HepG2 (cell line): ENCODE measurements around the gene UBAC2. TPM values are rescaled to one million over a fixed set of nuclear protein-coding genes. Genes with fewer than 3 reads are reported as not detected.

Source experiments
- ATAC-seq: fragments of 200-7000 bp; cut with Tn5 transposase; 3 replicates; pipeline ENCODE4 v1.9.1; 2020; ENCODE audit warnings: mild to moderate bottlenecking, moderate library complexity
- BruUV-seq: library from RNA; stranded (reverse); fragments of 400-500 nt; replicated peaks from 2 replicates; lab custom pipeline; 2021; lab: Mats Ljungman, UMichigan
- CTCF ChIA-PET: fragments of 300-600 bp; formaldehyde crosslinking; extraction: SDS; loops from one replicate; lab custom pipeline; 2021; ENCODE audit warnings: low total read pairs, inconsistent platforms, low intra/inter-chr PET ratio; lab: Yijun Ruan, JAX
- POLR2A ChIA-PET: fragments of 350-600 bp; sonication (Branson Sonifier 250); formaldehyde crosslinking; loops from one replicate; lab custom pipeline; 2020; ENCODE audit warnings: antibody characterized with exemption, inconsistent platforms; lab: Yijun Ruan, JAX
- DNase-seq: peaks from one replicate; pipeline ENCODE4 v3.0.0-alpha.2; 2015; ENCODE audit warnings: low spot score
- FAIRE-seq: peaks from 3 replicates; lab custom pipeline; 2011; peaks lifted over from hg19 to GRCh38; lab: Jason Lieb, UNC
- H2AFZ ChIP-seq: one replicate; pipeline ENCODE4 v1.6.1; 2011; ENCODE audit warnings: low read length, inconsistent platforms
- H3K27ac ChIP-seq: fragments of 300-600 bp; 3 replicates; pipeline ENCODE4 v1.8.0; 2011; ENCODE audit warnings: mixed run types, mild to moderate bottlenecking, mixed read lengths, low read length, inconsistent platforms; ENCODE audit not compliant: insufficient read depth; ENCODE audit errors: extremely low read length
- H3K27me3 ChIP-seq, 2 experiments: fragments of 200-600 bp in 1 of 2; 2 replicates in 1 of 2; 3 replicates in 1 of 2; pipeline versions ENCODE4 v1.6.0 to v1.8.0; 2011; ENCODE audit warnings: low read length in 2 of 2, mild to moderate bottlenecking in 2 of 2, moderate library complexity in 2 of 2, inconsistent platforms in 1 of 2; ENCODE audit not compliant: insufficient read depth in 2 of 2, control insufficient read depth in 1 of 2
- H3K36me3 ChIP-seq, 2 experiments: fragments of 200-600 bp in 1 of 2; replicated peaks in 1 of 2; 2 replicates in 1 of 2; 3 replicates in 1 of 2; pipeline versions ENCODE4 v1.5.1 to v1.8.0; 2011; ENCODE audit warnings: low read length in 2 of 2, inconsistent platforms in 1 of 2; ENCODE audit not compliant: insufficient read depth in 2 of 2, control insufficient read depth in 1 of 2
- H3K4me1 ChIP-seq: 2 replicates; pipeline ENCODE4 v1.5.1; 2012; ENCODE audit warnings: low read length, inconsistent platforms; ENCODE audit not compliant: insufficient read depth
- H3K4me2 ChIP-seq: 2 replicates; pipeline ENCODE4 v1.6.0; 2011; ENCODE audit warnings: low read depth, low read length, inconsistent platforms
- H3K4me3 ChIP-seq, 3 experiments: fragments of 200-600 bp in 1 of 3; sonication (generic), shearing (Covaris generic) in 1 of 3; replicated peaks in 1 of 3; 2 replicates each; pipeline ENCODE4 v1.5.1; 2011 to 2016; ENCODE audit warnings: low read length in 3 of 3, inconsistent platforms in 2 of 3, low read depth in 2 of 3, mild to moderate bottlenecking in 2 of 3, control low read depth in 1 of 3, mixed read lengths in 1 of 3; ENCODE audit not compliant: insufficient read depth in 1 of 3
- H3K79me2 ChIP-seq: one replicate; pipeline ENCODE4 v1.6.1; 2011; ENCODE audit warnings: low read length, inconsistent platforms; ENCODE audit not compliant: insufficient read depth
- H3K9ac ChIP-seq: 2 replicates; pipeline ENCODE4 v1.6.0; 2011; ENCODE audit warnings: mild to moderate bottlenecking, low read depth, low read length, inconsistent platforms; ENCODE audit not compliant: insufficient read depth
- H3K9me3 ChIP-seq: 2 replicates; pipeline ENCODE4 v1.5.1; 2012; ENCODE audit warnings: mild to moderate bottlenecking, low read length
- H4K20me1 ChIP-seq: 2 replicates; pipeline ENCODE4 v1.6.0; 2011; ENCODE audit warnings: inconsistent platforms, mild to moderate bottlenecking, low read length, moderate library complexity; ENCODE audit not compliant: insufficient read depth
- ARID2 ChIP-seq: sonication (generic); formaldehyde crosslinking; IDR thresholded peaks from 2 replicates; pipeline ENCODE4 v1.8.1; 2022; ENCODE audit warnings: mild to moderate bottlenecking, missing genetic modification reagents, borderline replicate concordance
- ARNT ChIP-seq: fragments of 450-650 bp; IDR thresholded peaks from 2 replicates; pipeline ENCODE4 v1.6.1; 2017
- CREB1 ChIP-seq, 2 experiments: fragments of 450-650 bp in 1 of 2; IDR thresholded peaks; 2 replicates each; pipeline ENCODE4 v1.6.1; 2016 to 2017; ENCODE audit warnings: control low read depth in 1 of 2, mild to moderate bottlenecking in 1 of 2, missing compliant biosample characterization in 1 of 2, missing genetic modification characterization in 1 of 2
- CREM ChIP-seq, 2 experiments: sonication (generic) in 1 of 2; formaldehyde crosslinking in 1 of 2; IDR thresholded peaks; 2 replicates each; pipeline versions ENCODE4 v1.4.0 to v1.6.1; 2016 to 2020; ENCODE audit warnings: antibody characterized with exemption in 1 of 2, mild to moderate bottlenecking in 1 of 2, missing genetic modification reagents in 1 of 2
- ERF ChIP-seq: IDR thresholded peaks from 2 replicates; pipeline ENCODE4 v1.6.1; 2018; ENCODE audit warnings: missing biosample characterization, missing genetic modification reagents
- IRX3 ChIP-seq: sonication (generic); formaldehyde crosslinking; IDR thresholded peaks from 2 replicates; pipeline ENCODE4 v1.8.1; 2023; ENCODE audit warnings: mild to moderate bottlenecking, low read depth, missing genetic modification reagents, borderline replicate concordance
- TBL1XR1 ChIP-seq: fragments of 150-350 bp; IDR thresholded peaks from 2 replicates; pipeline ENCODE4 v1.6.1; 2014; ENCODE audit warnings: borderline replicate concordance, low read length; ENCODE audit not compliant: partially characterized antibody
- THAP11 ChIP-seq: IDR thresholded peaks from 2 replicates; pipeline ENCODE4 v1.6.1; 2016; ENCODE audit warnings: missing biosample characterization, missing genetic modification reagents
- ZNF235 ChIP-seq: sonication (generic); formaldehyde crosslinking; IDR thresholded peaks from 2 replicates; pipeline ENCODE4 v1.8.1; 2023; ENCODE audit warnings: mild to moderate bottlenecking, missing genetic modification reagents, borderline replicate concordance
- ZNF383 ChIP-seq: sonication (generic); formaldehyde crosslinking; IDR thresholded peaks from 2 replicates; pipeline ENCODE4 v1.4.0; 2020; ENCODE audit warnings: missing genetic modification reagents, mild to moderate bottlenecking, borderline replicate concordance
- ZNF557 ChIP-seq: sonication (generic); formaldehyde crosslinking; IDR thresholded peaks from 2 replicates; pipeline ENCODE4 v1.4.0; 2020; ENCODE audit warnings: missing genetic modification reagents
- ZNF652 ChIP-seq: IDR thresholded peaks from 2 replicates; pipeline ENCODE4 v1.6.1; 2016; ENCODE audit warnings: low read depth, borderline replicate concordance
- WGBS: methylation state at CpG from one replicate; pipeline ENCODE4 v1.1.6; 2017; ENCODE audit warnings: low lambda C conversion rate; 5-methylcytosine and 5-hydroxymethylcytosine counted together
- in situ Hi-C: cut with HindIII; loops from 2 replicates; pipeline ENCODE4 v1.10.0; 2017; ENCODE audit warnings: low pct_unique_long_range_greater_than_20kb; ENCODE audit not compliant: extremely low pct_ligation_motif_present
- intact Hi-C: fragments of 100-400 bp; cut with micrococcal nuclease; formaldehyde crosslinking; loops from one replicate; pipeline ENCODE4 v1.10.0; 2022; ENCODE audit not compliant: unreplicated experiment
- polyA plus RNA-seq, 8 experiments: library from polyadenylated mRNA; depleted of rRNA in 3 of 8; stranded (reverse) in 7 of 8; unstranded in 1 of 8; fragments of >200 nt; fragmentation: Illumina TruSeq in 4 of 8; extraction: Trizol in 4 of 8; gene quantifications; 2 replicates each; pipeline versions ENCODE4 v1.2.1 to v1.2.3, GENCODE V29; 2011 to 2016; ENCODE audit warnings: low read depth in 4 of 8, missing spikeins in 1 of 8, mixed read lengths in 1 of 8; ENCODE audit not compliant: insufficient read depth in 1 of 8
- total RNA-seq, 5 experiments: library from RNA; depleted of rRNA; stranded (reverse); fragments of >200 nt; fragmentation: Illumina TruSeq; extraction: Trizol; gene quantifications; 2 replicates each; pipeline ENCODE4 v1.2.3, GENCODE V29; 2016; ENCODE audit warnings: low read depth in 1 of 5
- TF ChIP-seq, protein P1 (sequence below): sonication (generic); formaldehyde crosslinking; IDR thresholded peaks from 2 replicates; pipeline ENCODE4 v1.4.0; 2020; ENCODE audit warnings: mild to moderate bottlenecking, missing genetic modification reagents, borderline replicate concordance
- TF ChIP-seq, protein P2 (sequence below): IDR thresholded peaks from 2 replicates; pipeline ENCODE4 v1.6.1; 2016; ENCODE audit warnings: low read depth
- TF ChIP-seq, protein P3 (sequence below): sonication (generic); formaldehyde crosslinking; IDR thresholded peaks from 2 replicates; pipeline ENCODE4 v1.9.0; 2021; ENCODE audit warnings: missing genetic modification reagents, borderline replicate concordance

UBAC2 gene
- total and polyA plus RNA-seq, 2 of the 13 experiments (the other 11 are each of a cell fraction or from before 2014, with no cell fraction given), result 61.3 to 80.8 TPM

DNA sequence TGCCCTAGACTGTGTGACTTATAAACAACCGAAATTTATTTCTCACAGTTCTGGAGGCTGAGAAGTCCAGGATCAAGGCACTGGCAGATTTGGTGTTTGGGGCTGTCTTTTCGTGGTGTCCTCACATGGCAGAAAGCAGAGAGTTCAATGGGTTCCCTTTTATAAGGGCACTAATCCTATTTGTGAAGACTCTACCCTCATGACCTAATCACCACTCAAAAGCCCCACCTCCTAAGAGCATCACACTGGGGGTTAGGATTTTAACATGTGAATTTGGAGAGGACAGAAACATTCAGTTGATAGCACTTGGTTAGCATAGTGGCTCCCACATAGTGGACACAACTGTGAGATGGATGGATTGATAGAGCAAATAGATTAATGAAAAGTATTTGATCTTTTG lies 79.0 kb downstream of the UBAC2 start (continued):
- TF ChIP-seq, protein P1, sequence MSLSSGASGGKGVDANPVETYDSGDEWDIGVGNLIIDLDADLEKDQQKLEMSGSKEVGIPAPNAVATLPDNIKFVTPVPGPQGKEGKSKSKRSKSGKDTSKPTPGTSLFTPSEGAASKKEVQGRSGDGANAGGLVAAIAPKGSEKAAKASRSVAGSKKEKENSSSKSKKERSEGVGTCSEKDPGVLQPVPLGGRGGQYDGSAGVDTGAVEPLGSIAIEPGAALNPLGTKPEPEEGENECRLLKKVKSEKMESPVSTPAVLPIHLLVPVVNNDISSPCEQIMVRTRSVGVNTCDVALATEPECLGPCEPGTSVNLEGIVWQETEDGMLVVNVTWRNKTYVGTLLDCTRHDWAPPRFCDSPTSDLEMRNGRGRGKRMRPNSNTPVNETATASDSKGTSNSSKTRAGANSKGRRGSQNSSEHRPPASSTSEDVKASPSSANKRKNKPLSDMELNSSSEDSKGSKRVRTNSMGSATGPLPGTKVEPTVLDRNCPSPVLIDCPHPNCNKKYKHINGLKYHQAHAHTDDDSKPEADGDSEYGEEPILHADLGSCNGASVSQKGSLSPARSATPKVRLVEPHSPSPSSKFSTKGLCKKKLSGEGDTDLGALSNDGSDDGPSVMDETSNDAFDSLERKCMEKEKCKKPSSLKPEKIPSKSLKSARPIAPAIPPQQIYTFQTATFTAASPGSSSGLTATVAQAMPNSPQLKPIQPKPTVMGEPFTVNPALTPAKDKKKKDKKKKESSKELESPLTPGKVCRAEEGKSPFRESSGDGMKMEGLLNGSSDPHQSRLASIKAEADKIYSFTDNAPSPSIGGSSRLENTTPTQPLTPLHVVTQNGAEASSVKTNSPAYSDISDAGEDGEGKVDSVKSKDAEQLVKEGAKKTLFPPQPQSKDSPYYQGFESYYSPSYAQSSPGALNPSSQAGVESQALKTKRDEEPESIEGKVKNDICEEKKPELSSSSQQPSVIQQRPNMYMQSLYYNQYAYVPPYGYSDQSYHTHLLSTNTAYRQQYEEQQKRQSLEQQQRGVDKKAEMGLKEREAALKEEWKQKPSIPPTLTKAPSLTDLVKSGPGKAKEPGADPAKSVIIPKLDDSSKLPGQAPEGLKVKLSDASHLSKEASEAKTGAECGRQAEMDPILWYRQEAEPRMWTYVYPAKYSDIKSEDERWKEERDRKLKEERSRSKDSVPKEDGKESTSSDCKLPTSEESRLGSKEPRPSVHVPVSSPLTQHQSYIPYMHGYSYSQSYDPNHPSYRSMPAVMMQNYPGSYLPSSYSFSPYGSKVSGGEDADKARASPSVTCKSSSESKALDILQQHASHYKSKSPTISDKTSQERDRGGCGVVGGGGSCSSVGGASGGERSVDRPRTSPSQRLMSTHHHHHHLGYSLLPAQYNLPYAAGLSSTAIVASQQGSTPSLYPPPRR (CRISPR knock-in tag), result no peak
- TF ChIP-seq, protein P2, sequence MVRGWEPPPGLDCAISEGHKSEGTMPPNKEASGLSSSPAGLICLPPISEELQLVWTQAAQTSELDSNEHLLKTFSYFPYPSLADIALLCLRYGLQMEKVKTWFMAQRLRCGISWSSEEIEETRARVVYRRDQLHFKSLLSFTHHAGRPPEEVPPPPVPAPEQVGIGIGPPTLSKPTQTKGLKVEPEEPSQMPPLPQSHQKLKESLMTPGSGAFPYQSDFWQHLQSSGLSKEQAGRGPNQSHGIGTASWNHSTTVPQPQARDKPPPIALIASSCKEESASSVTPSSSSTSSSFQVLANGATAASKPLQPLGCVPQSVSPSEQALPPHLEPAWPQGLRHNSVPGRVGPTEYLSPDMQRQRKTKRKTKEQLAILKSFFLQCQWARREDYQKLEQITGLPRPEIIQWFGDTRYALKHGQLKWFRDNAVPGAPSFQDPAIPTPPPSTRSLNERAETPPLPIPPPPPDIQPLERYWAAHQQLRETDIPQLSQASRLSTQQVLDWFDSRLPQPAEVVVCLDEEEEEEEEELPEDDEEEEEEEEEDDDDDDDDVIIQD, result no peak
- TF ChIP-seq ARID2, result no peak

DNA sequence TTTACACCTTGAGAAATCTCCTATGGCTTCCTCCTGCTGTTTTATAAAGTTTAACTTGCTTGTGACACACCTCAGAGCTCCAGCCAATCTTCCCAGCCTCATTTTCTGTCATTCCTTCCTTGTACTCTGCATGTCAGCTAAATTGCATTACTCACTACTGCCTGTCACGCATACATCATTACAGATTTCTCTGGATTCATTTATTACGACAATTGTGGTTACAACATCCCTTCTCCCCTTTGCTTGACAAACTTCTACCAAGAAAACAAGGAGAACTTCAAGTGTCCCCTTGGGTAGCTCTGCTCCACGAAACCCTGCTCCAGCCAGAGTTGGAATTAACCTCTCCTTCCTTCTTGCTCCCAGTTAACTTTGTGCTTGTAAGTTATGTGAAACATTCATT lies 79.5 kb downstream of the UBAC2 start:
- no peaks in the 10 kb centered on the region for H3K27me3 ChIP-seq
- WGBS, result 99% methylated on average over 3 of the region's 3 CpGs
- in situ Hi-C loops, result no loop called here
- no peaks in the 10 kb centered on the region for H3K79me2 ChIP-seq
- H3K4me2 ChIP-seq, result no peak overlapping the region
- H4K20me1 ChIP-seq, result peaks cover 3% of the 10 kb centered on the region; the same call in 1 of the 2 replicates
- H3K9me3 ChIP-seq, result no peaks in the 10 kb centered on the region
- CTCF ChIA-PET, result no interaction called here
- peaks cover 7% of the 10 kb centered on the region for H3K4me1 ChIP-seq
- no peak for ATAC-seq
- H3K4me3 ChIP-seq, result no peak overlapping the region
- peaks cover 2 to 11% of the 10 kb centered on the region in 2 experiments; a peak in 4 of 5 replicates for H3K36me3 ChIP-seq
- BruUV-seq, result no TSS peak
- no peak for FAIRE-seq
- no peak for TF ChIP-seq CREB1 (IDR thresholded peaks at IDR 0.05)
- no peak for TF ChIP-seq CREB1 (CRISPR knock-in tag; IDR thresholded peaks at IDR 0.05)
- TF ChIP-seq ZNF235 (CRISPR knock-in tag), result no peak
- TF ChIP-seq, protein P3, sequence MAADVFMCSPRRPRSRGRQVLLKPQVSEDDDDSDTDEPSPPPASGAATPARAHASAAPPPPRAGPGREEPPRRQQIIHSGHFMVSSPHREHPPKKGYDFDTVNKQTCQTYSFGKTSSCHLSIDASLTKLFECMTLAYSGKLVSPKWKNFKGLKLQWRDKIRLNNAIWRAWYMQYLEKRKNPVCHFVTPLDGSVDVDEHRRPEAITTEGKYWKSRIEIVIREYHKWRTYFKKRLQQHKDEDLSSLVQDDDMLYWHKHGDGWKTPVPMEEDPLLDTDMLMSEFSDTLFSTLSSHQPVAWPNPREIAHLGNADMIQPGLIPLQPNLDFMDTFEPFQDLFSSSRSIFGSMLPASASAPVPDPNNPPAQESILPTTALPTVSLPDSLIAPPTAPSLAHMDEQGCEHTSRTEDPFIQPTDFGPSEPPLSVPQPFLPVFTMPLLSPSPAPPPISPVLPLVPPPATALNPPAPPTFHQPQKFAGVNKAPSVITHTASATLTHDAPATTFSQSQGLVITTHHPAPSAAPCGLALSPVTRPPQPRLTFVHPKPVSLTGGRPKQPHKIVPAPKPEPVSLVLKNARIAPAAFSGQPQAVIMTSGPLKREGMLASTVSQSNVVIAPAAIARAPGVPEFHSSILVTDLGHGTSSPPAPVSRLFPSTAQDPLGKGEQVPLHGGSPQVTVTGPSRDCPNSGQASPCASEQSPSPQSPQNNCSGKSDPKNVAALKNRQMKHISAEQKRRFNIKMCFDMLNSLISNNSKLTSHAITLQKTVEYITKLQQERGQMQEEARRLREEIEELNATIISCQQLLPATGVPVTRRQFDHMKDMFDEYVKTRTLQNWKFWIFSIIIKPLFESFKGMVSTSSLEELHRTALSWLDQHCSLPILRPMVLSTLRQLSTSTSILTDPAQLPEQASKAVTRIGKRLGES (CRISPR knock-in tag), result no peak
- no peak for TF ChIP-seq IRX3
- TF ChIP-seq ARNT, result no peak
- TF ChIP-seq CREM (IDR thresholded peaks at IDR 0.05), result no peak
- TF ChIP-seq CREM (CRISPR knock-in tag; IDR thresholded peaks at IDR 0.05), result no peak
- TF ChIP-seq ZNF383, result no peak
- no peak for TF ChIP-seq ZNF557 (CRISPR knock-in tag)
- no peak for TF ChIP-seq TBL1XR1
- TF ChIP-seq THAP11 (CRISPR knock-in tag), result no peak
- TF ChIP-seq ZNF652 (CRISPR knock-in tag), result no peak
- no peak for TF ChIP-seq ERF (CRISPR knock-in tag)
- POLR2A ChIA-PET, result no interaction called here
- H3K27ac ChIP-seq, result no peak overlapping the region
- no peak overlapping the region for H3K9ac ChIP-seq
- intact Hi-C loops, result no loop called here
- no peak for DNase-seq
- H2AFZ ChIP-seq, result no peak overlapping the region
